PC-9 (cell line): ENCODE results near the gene IRAK1. TPM values are rescaled to one million over a fixed set of nuclear protein-coding genes. Genes with fewer than 3 reads are reported as not detected.
A peak's percentile ranks its signal among the peaks of the same experiment; 100 is the strongest.

Source experiments
- BruUV-seq: library from RNA; stranded (reverse); fragments of 400-500 nt; replicated peaks from 2 replicates; lab custom pipeline; 2021; lab: Mats Ljungman, UMichigan
- CTCF ChIA-PET: fragments of 300-600 bp; sonication (Branson Sonifier 250); formaldehyde crosslinking; loops from one replicate; lab custom pipeline; 2022; ENCODE audit warnings: antibody characterized with exemption; lab: Charles Lee
- POLR2A ChIA-PET: fragments of 300-600 bp; sonication (Branson Sonifier 250); formaldehyde crosslinking; loops from one replicate; lab custom pipeline; 2022; ENCODE audit warnings: antibody characterized with exemption; ENCODE audit not compliant: unreplicated experiment; lab: Charles Lee
- DNase-seq, 2 experiments: peaks; one replicate each; pipeline versions ENCODE4 v3.0.0 to v3.0.0-alpha.2; 2015 to 2022; ENCODE audit warnings: mixed read lengths in 1 of 2
- H2AFZ ChIP-seq: fragments of 200-600 bp; sonication (generic); 2 replicates; pipeline ENCODE4 v1.8.1; 2017; ENCODE audit warnings: antibody characterized with exemption
- H3F3A ChIP-seq: fragments of 200-600 bp; sonication (generic); 2 replicates; pipeline ENCODE4 v1.8.1; 2017; ENCODE audit warnings: antibody characterized with exemption, mild to moderate bottlenecking, low read depth; ENCODE audit not compliant: insufficient read depth
- H3K27ac ChIP-seq: fragments of 200-600 bp; sonication (generic); 2 replicates; pipeline ENCODE4 v1.6.1; 2016; ENCODE audit warnings: mixed run types
- H3K27me3 ChIP-seq: fragments of 200-600 bp; sonication (generic); 2 replicates; pipeline ENCODE4 v1.6.1; 2016; ENCODE audit warnings: low read depth, mixed run types; ENCODE audit not compliant: insufficient read depth
- H3K36me3 ChIP-seq: fragments of 200-600 bp; sonication (generic); 2 replicates; pipeline ENCODE4 v1.6.1; 2016; ENCODE audit warnings: low read depth, mixed run types
- H3K4me1 ChIP-seq: fragments of 200-600 bp; sonication (generic); replicated peaks from 2 replicates; pipeline ENCODE4 v1.6.1; 2016; ENCODE audit warnings: mixed run types; ENCODE audit not compliant: insufficient read depth
- H3K4me2 ChIP-seq: fragments of 200-600 bp; sonication (generic); 2 replicates; pipeline ENCODE4 v1.6.1; 2017; ENCODE audit warnings: mixed run types
- H3K4me3 ChIP-seq: fragments of 200-600 bp; sonication (generic); 2 replicates; pipeline ENCODE4 v1.6.1; 2016; ENCODE audit warnings: mixed run types
- H3K79me2 ChIP-seq: fragments of 200-600 bp; sonication (generic); 2 replicates; pipeline ENCODE4 v1.6.1; 2017; ENCODE audit warnings: low read depth, mixed run types
- H3K9me2 ChIP-seq: fragments of 200-600 bp; sonication (generic); 2 replicates; pipeline ENCODE4 v1.8.1; 2017; ENCODE audit warnings: mild to moderate bottlenecking; ENCODE audit not compliant: insufficient read depth
- H3K9me3 ChIP-seq: fragments of 200-600 bp; sonication (generic); 2 replicates; pipeline ENCODE4 v1.8.1; 2016; ENCODE audit warnings: low read depth; ENCODE audit not compliant: insufficient read depth
- H4K20me1 ChIP-seq: fragments of 200-600 bp; sonication (generic); 2 replicates; pipeline ENCODE4 v1.8.1; 2017; ENCODE audit not compliant: insufficient read depth
- EZH2 ChIP-seq: fragments of 200-600 bp; sonication (generic); IDR thresholded peaks from 2 replicates; pipeline ENCODE4 v1.8.0; 2017; ENCODE audit warnings: antibody characterized with exemption, low read depth
- intact Hi-C: fragments of 100-400 bp; cut with micrococcal nuclease; formaldehyde crosslinking; loops from one replicate; pipeline ENCODE4 v1.10.0; 2022; ENCODE audit not compliant: unreplicated experiment
- total RNA-seq: library from RNA; stranded (reverse); gene quantifications from 2 replicates; pipeline ENCODE4 v1.2.3, GENCODE V29; 2021
- TF ChIP-seq, protein P1 (sequence below): fragments of 200-600 bp; sonication (generic); conservative IDR thresholded peaks from 2 replicates; pipeline ENCODE4 v1.6.1; 2017; ENCODE audit warnings: mixed run types, antibody characterized with exemption, mild to moderate bottlenecking, moderate library complexity

IRAK1 gene
- total RNA-seq, 1 experiment from 2014 or later: 364 TPM

- Histone ChIP-seq H3K27ac (no peak overlapping the region), H3K27me3 (no peaks in the 10 kb centered on the region), H3K4me1 (peaks cover 13% of the 10 kb centered on the region), H4K20me1 (peaks cover 8% of the 10 kb centered on the region), H3K4me2 (peak overlapping the region; percentile 78), H2AFZ (no peak overlapping the region), H3K36me3 (no peaks in the 10 kb centered on the region), H3F3A (peaks cover 9% of the 10 kb centered on the region; the same call in 1 of the 2 replicates), H3K9me3 (no peaks in the 10 kb centered on the region), H3K4me3 (peak overlapping the region; percentile 56; the same call in 1 of the 2 replicates), H3K9me2 (no peaks in the 10 kb centered on the region), H3K79me2 (peaks cover 31% of the 10 kb centered on the region)
- CTCF ChIA-PET: no interaction called here
- POLR2A ChIA-PET: no interaction called here
- BruUV-seq: no TSS peak
- DNase-seq: no peak
- intact Hi-C loops: no loop called here
- no peak for TF ChIP-seq EZH2
- TF ChIP-seq, protein P1, sequence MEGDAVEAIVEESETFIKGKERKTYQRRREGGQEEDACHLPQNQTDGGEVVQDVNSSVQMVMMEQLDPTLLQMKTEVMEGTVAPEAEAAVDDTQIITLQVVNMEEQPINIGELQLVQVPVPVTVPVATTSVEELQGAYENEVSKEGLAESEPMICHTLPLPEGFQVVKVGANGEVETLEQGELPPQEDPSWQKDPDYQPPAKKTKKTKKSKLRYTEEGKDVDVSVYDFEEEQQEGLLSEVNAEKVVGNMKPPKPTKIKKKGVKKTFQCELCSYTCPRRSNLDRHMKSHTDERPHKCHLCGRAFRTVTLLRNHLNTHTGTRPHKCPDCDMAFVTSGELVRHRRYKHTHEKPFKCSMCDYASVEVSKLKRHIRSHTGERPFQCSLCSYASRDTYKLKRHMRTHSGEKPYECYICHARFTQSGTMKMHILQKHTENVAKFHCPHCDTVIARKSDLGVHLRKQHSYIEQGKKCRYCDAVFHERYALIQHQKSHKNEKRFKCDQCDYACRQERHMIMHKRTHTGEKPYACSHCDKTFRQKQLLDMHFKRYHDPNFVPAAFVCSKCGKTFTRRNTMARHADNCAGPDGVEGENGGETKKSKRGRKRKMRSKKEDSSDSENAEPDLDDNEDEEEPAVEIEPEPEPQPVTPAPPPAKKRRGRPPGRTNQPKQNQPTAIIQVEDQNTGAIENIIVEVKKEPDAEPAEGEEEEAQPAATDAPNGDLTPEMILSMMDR: no peak
Measured at GRCh38 chrX:153974003-153974725, 45.5 kb downstream of the IRAK1 start.

DNA sequence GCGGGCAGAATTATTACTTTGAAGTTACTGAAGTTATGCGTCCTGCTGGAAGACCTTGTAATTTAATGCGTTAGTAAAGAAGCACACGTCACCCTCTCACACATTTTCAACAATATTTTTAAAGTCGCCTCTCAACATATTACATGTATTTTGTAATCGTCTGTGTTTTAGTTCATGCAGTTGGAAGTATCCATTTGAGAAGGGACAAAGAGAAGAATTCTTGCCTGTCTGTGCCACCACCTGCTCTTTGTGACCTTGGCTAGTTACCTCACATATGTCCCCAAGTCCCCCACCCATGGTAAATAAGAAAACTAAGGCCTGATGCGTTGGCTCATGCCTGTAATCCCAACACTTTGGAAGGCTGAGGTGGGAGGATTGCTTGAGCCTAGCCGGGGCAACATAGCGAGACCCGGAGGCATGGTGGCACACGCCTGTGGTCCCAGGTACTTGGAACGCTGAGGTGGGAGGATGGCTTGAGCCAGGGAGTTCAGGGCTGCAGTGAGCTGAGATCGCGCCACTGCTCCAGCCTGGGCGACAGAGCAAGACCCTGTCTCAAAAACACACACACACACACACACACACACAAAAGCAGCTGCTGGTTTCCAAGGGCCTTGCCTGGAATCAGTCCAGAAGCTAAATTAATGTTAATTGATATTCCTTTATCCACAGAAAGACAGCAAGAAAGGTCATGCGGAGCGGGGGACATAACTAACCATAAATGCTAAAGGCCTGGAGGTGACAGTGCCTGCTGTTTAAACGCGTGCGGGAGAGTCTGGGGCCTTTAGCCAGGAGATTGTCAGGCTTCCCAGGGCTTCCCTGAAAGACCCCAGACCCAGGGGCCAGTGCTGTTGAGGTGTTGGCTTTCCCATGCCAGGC, 46.3 kb downstream of the IRAK1 start:
- ChIA-PET POLR2A (interaction anchor here (0.7 kb wide), 1 partner anchor 622 kb away, joined by 3 read pairs; no protein-coding TSS in a partner anchor), CTCF (no interaction called here)
- no peaks in the 10 kb centered on the region for H3K36me3 ChIP-seq
- H3K9me2 ChIP-seq: no peaks in the 10 kb centered on the region
- peak overlapping the region; percentile 99 for H3K27ac ChIP-seq
- TF ChIP-seq EZH2: no peak
- TF ChIP-seq, protein P1: no peak
- H3K79me2 ChIP-seq: peaks cover 39% of the 10 kb centered on the region
- peaks cover 15% of the 10 kb centered on the region for H4K20me1 ChIP-seq
- peak in 1 of 2 experiments; percentile 36 for DNase-seq
- TSS peak; percentile 55 for BruUV-seq
- H3K4me1 ChIP-seq: peaks cover 13% of the 10 kb centered on the region
- intact Hi-C loops: no loop called here
- peaks cover 9% of the 10 kb centered on the region; the same call in 1 of the 2 replicates for H3F3A ChIP-seq
- no peaks in the 10 kb centered on the region for H3K27me3 ChIP-seq
- peak overlapping the region; percentile 56 for H3K4me3 ChIP-seq
- H3K9me3 ChIP-seq: no peaks in the 10 kb centered on the region
- peak overlapping the region; percentile 78 for H3K4me2 ChIP-seq
- 0 out of 2 replicates have a peak overlapping the region, but pooled peaks have one; percentile 12 for H2AFZ ChIP-seq

- ChIA-PET POLR2A (interaction anchor here (0.7 kb wide), 2 partner anchors 68 to 623 kb away, joined by 3 to 4 read pairs; partner anchors contain the start of gene AVPR2), CTCF (no interaction called here)
- peak within 1 kb of the TSS; percentile 92 for H3K4me3 ChIP-seq
- H3K9me2 ChIP-seq: no peaks in the 10 kb centered on the region
- H3K36me3 ChIP-seq: no peaks in the 10 kb centered on the region
- peak; percentile 70 to 93 for DNase-seq
- peak within 1 kb of the TSS; percentile 79 for H3K4me2 ChIP-seq
- TF ChIP-seq, protein P1: no peak
- no peak for TF ChIP-seq EZH2
- peaks cover 13% of the 10 kb centered on the region for H3K4me1 ChIP-seq
- no TSS peak for BruUV-seq
- intact Hi-C loops: no loop called here
- H3K79me2 ChIP-seq: peaks cover 47% of the 10 kb centered on the region
- no peaks in the 10 kb centered on the region for H3K9me3 ChIP-seq
- H3K27me3 ChIP-seq: no peaks in the 10 kb centered on the region
- peak within 1 kb of the TSS; percentile 99 for H3K27ac ChIP-seq
- H4K20me1 ChIP-seq: peaks cover 23% of the 10 kb centered on the region
- H3F3A ChIP-seq: peaks cover 9% of the 10 kb centered on the region; the same call in 1 of the 2 replicates
- H2AFZ ChIP-seq: peak within 1 kb of the TSS; percentile 55
Measured at GRCh38 chrX:153972368-153973126, 47.2 kb downstream of the IRAK1 start, which contains the start of gene TMEM187. TSS of gene TMEM187 (plus strand) at chrX:153972754. CDS start at chrX:153982063, 9,309 bp downstream.
